ENCODE measurements around the gene PTPRD.

PTPRD gene

DNA sequence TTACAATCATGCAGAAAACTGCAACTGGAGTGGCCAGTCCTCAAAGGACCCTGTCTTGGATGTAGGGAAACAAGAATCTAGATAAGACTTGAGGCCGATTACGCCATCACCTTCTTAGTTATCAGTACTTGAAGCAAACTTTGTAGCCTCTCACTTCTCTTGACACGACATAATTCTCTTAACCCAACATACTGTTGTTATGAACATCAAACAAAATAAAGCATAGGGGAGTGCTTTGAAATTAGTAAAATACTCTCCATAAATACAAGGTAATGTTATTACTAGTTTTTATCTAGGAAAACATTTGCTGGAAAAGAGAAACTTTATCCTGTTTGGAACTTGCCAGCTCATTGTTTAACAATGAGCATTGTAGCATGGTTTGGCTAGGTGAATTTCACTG is 2238.3 kb downstream of the PTPRD start:
- Histone ChIP-seq H3K36me3 (ENCODE audit: control insufficient read depth, insufficient read depth, low read length) (no peaks in the 10 kb centered on the region), H3K9ac (ENCODE audit: low read depth, low read length) (no peak overlapping the region), H3K27me3 (ENCODE audit: control insufficient read depth, insufficient read depth, low read length) (no peaks in the 10 kb centered on the region), H3K4me1 (ENCODE audit: control insufficient read depth, insufficient read depth, low read length) (no peaks in the 10 kb centered on the region), H3K9me3 (ENCODE audit: control insufficient read depth, insufficient read depth, low read length) (no peaks in the 10 kb centered on the region), H3K4me3 (ENCODE audit: low read depth, low read length) (no peak overlapping the region)

GRCh38 chr9:8371686-8372085 is 2241.1 kb downstream of the PTPRD start:
- H3K4me3 ChIP-seq (ENCODE audit: low read depth, low read length): no peak overlapping the region
- no peak overlapping the region for H3K9ac ChIP-seq (ENCODE audit: low read depth, low read length)
- no peaks in the 10 kb centered on the region for H3K27me3 ChIP-seq (ENCODE audit: control insufficient read depth, insufficient read depth, low read length)
- H3K9me3 ChIP-seq (ENCODE audit: control insufficient read depth, insufficient read depth, low read length): no peaks in the 10 kb centered on the region
- H3K36me3 ChIP-seq (ENCODE audit: control insufficient read depth, insufficient read depth, low read length): no peaks in the 10 kb centered on the region
- H3K4me1 ChIP-seq (ENCODE audit: control insufficient read depth, insufficient read depth, low read length): no peaks in the 10 kb centered on the region

GRCh38 chr9:8366161-8366926 is 2246.5 kb downstream of the PTPRD start:
- no peak overlapping the region for H3K9ac ChIP-seq (ENCODE audit: low read depth, low read length)
- H3K4me1 ChIP-seq (ENCODE audit: control insufficient read depth, insufficient read depth, low read length): no peaks in the 10 kb centered on the region

GRCh38 chr9:8365466-8366160 is 2247.2 kb downstream of the PTPRD start:
- Histone ChIP-seq H3K9ac (ENCODE audit: low read depth, low read length) (no peak overlapping the region), H3K9me3 (ENCODE audit: control insufficient read depth, insufficient read depth, low read length) (no peaks in the 10 kb centered on the region), H3K36me3 (ENCODE audit: control insufficient read depth, insufficient read depth, low read length) (no peaks in the 10 kb centered on the region), H3K4me3 (ENCODE audit: low read depth, low read length) (no peak overlapping the region), H3K4me1 (ENCODE audit: control insufficient read depth, insufficient read depth, low read length) (no peaks in the 10 kb centered on the region), H3K27me3 (ENCODE audit: control insufficient read depth, insufficient read depth, low read length) (no peaks in the 10 kb centered on the region)

More at GRCh38 chr9:8366161-8366926, 2246.5 kb downstream of the PTPRD start:
- Histone ChIP-seq H3K4me3 (ENCODE audit: low read depth, low read length) (no peak overlapping the region), H3K9me3 (ENCODE audit: control insufficient read depth, insufficient read depth, low read length) (no peaks in the 10 kb centered on the region), H3K36me3 (ENCODE audit: control insufficient read depth, insufficient read depth, low read length) (no peaks in the 10 kb centered on the region), H3K27me3 (ENCODE audit: control insufficient read depth, insufficient read depth, low read length) (no peaks in the 10 kb centered on the region)

DNA sequence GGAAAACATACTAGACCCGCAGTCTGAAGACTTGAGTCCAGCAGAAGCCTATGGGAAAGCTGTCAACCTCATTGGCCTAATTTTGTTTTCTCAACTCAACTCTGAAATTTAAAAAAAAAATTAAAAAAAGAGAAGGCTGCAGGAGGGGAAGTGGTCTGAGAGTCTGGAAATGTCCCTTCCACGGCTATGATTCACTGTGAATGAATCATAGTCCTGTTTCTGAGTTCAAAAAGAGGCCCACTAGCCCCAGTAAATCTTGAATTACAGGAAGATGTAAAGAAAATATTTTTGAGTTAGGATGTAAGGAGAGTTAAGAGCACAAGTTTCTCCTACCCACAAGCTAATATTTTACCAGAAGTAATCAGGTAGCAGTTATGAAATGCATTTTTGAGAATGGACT is 2247.8 kb downstream of the PTPRD start:
- H3K9me3 ChIP-seq (ENCODE audit: control insufficient read depth, insufficient read depth, low read length): no peaks in the 10 kb centered on the region
- no peak overlapping the region for H3K4me3 ChIP-seq (ENCODE audit: low read depth, low read length)
- H3K4me1 ChIP-seq (ENCODE audit: control insufficient read depth, insufficient read depth, low read length): no peaks in the 10 kb centered on the region
- H3K9ac ChIP-seq (ENCODE audit: low read depth, low read length): no peak overlapping the region
- H3K36me3 ChIP-seq (ENCODE audit: control insufficient read depth, insufficient read depth, low read length): no peaks in the 10 kb centered on the region
- H3K27me3 ChIP-seq (ENCODE audit: control insufficient read depth, insufficient read depth, low read length): no peaks in the 10 kb centered on the region

DNA sequence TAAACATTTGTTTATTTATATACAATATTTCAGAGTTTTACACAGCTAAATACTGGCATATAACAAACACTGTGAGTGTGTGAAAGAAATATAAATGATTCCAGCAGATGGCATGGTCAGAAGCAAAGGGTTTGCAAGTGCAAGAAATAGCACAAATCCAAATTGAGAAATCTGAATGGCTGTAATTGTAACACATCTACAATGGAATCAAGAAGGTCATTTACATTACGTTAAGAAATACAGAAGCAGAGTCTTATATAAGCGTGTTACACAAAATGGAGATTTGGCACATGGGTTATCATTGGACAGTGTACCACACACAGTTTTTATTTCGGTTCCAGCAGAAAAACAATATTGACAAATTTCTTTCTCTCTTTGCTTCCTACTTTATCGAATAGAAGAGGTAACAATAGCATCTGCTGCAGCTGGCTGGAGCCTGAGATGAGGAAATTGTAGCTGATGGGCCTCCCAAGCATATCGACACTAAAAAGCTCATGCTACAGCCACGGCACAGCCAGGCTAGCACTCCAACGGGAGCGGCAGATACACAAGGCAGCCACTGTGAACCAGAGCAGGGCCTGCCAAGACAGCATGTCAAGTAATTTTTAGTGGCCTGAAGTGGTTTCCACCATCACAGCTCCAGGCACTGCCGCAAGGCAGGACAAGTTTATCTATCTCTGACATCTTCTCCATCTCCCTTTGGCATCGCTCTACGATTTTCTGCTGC is 2248.6 kb downstream of the PTPRD start:
- no peaks in the 10 kb centered on the region for H3K27me3 ChIP-seq (ENCODE audit: control insufficient read depth, insufficient read depth, low read length)
- no peaks in the 10 kb centered on the region for H3K9me3 ChIP-seq (ENCODE audit: control insufficient read depth, insufficient read depth, low read length)
- no peak overlapping the region for H3K4me3 ChIP-seq (ENCODE audit: low read depth, low read length)
- H3K9ac ChIP-seq (ENCODE audit: low read depth, low read length): no peak overlapping the region
- no peaks in the 10 kb centered on the region for H3K36me3 ChIP-seq (ENCODE audit: control insufficient read depth, insufficient read depth, low read length)
- no peaks in the 10 kb centered on the region for H3K4me1 ChIP-seq (ENCODE audit: control insufficient read depth, insufficient read depth, low read length)

- no peaks in the 10 kb centered on the region for H3K9me3 ChIP-seq (ENCODE audit: control insufficient read depth, insufficient read depth, low read length)
Measured at GRCh38 chr9:8362250-8362649, 2250.6 kb downstream of the PTPRD start.

DNA sequence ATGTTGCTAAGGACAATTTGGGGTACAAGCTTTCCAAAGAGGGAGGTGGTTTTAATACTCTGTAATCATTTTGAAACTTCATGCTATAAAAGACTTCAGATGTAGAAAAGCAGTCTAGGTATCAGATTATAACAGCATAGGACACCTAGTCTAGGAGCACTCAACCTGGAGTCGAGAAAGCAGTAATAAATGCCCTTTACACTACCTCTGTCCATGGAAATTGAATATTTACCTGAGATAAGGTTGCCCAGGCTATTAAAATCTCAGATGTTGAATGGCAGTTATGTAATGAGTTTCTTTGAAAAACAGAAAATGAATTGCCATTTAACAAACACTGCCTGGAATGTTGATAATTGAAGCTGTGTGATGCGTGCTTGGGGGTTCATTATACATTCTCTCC is 2251.4 kb downstream of the PTPRD start:
- no peaks in the 10 kb centered on the region for H3K4me1 ChIP-seq (ENCODE audit: control insufficient read depth, insufficient read depth, low read length)
- H3K9me3 ChIP-seq (ENCODE audit: control insufficient read depth, insufficient read depth, low read length): no peaks in the 10 kb centered on the region
- H3K9ac ChIP-seq (ENCODE audit: low read depth, low read length): no peak overlapping the region
- no peaks in the 10 kb centered on the region for H3K27me3 ChIP-seq (ENCODE audit: control insufficient read depth, insufficient read depth, low read length)
- no peak overlapping the region for H3K4me3 ChIP-seq (ENCODE audit: low read depth, low read length)
- H3K36me3 ChIP-seq (ENCODE audit: control insufficient read depth, insufficient read depth, low read length): no peaks in the 10 kb centered on the region

More at GRCh38 chr9:8362250-8362649, 2250.6 kb downstream of the PTPRD start:
- H3K4me3 ChIP-seq (ENCODE audit: low read depth, low read length): no peak overlapping the region
- H3K27me3 ChIP-seq (ENCODE audit: control insufficient read depth, insufficient read depth, low read length): no peaks in the 10 kb centered on the region
- no peaks in the 10 kb centered on the region for H3K4me1 ChIP-seq (ENCODE audit: control insufficient read depth, insufficient read depth, low read length)
- H3K36me3 ChIP-seq (ENCODE audit: control insufficient read depth, insufficient read depth, low read length): no peaks in the 10 kb centered on the region
- H3K9ac ChIP-seq (ENCODE audit: low read depth, low read length): no peak overlapping the region

DNA sequence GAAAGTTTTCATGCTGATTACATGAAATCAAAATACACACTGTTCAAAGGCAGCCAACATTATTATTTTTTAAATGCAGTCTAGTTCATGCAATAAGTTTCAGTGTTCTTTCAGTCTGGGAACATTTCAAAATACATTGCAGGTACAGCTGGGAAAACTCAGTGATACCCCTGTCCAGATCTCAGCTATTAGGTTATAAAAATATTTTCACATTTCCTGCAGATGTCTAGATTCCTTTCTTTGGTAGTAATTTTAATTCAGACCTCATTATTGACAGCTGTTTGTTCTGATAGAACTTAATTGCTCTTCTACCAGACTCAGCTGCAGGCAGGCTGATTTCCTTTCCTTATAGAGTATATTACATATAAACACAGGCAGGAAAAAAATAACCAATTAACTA is 2256.4 kb downstream of the PTPRD start:
- Histone ChIP-seq H3K4me3 (ENCODE audit: low read depth, low read length) (no peak overlapping the region), H3K36me3 (ENCODE audit: control insufficient read depth, insufficient read depth, low read length) (no peaks in the 10 kb centered on the region), H3K27me3 (ENCODE audit: control insufficient read depth, insufficient read depth, low read length) (no peaks in the 10 kb centered on the region), H3K9ac (ENCODE audit: low read depth, low read length) (no peak overlapping the region), H3K9me3 (ENCODE audit: control insufficient read depth, insufficient read depth, low read length) (no peaks in the 10 kb centered on the region), H3K4me1 (ENCODE audit: control insufficient read depth, insufficient read depth, low read length) (no peaks in the 10 kb centered on the region)

DNA sequence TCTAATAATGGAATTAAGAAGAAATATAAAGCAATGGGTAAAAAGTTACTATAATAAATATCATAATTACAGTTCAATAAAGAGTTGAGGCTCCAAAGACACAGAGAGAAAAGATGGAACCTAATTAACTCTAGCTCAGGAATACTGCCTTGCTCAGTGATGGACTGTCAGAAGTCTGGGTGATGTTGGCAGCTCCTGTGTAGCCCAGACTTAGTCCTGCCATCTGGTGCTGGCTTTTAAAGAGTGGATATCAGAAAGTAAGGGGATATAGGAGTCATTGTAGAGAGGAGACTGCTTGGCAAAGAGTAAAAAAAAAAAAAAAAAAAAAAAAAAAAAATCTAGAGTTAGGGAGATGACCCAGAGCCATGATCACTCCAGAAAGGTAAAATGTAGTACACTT is 2261.4 kb downstream of the PTPRD start:
- Histone ChIP-seq H3K9me3 (ENCODE audit: control insufficient read depth, insufficient read depth, low read length) (no peaks in the 10 kb centered on the region), H3K27me3 (ENCODE audit: control insufficient read depth, insufficient read depth, low read length) (no peaks in the 10 kb centered on the region), H3K4me3 (ENCODE audit: low read depth, low read length) (no peak overlapping the region), H3K36me3 (ENCODE audit: control insufficient read depth, insufficient read depth, low read length) (no peaks in the 10 kb centered on the region), H3K4me1 (ENCODE audit: control insufficient read depth, insufficient read depth, low read length) (no peaks in the 10 kb centered on the region), H3K9ac (ENCODE audit: low read depth, low read length) (no peak overlapping the region)

GRCh38 chr9:8349901-8350300 is 2262.9 kb downstream of the PTPRD start:
- H3K27me3 ChIP-seq (ENCODE audit: control insufficient read depth, insufficient read depth, low read length): no peaks in the 10 kb centered on the region
- no peaks in the 10 kb centered on the region for H3K36me3 ChIP-seq (ENCODE audit: control insufficient read depth, insufficient read depth, low read length)
- H3K9me3 ChIP-seq (ENCODE audit: control insufficient read depth, insufficient read depth, low read length): no peaks in the 10 kb centered on the region
- no peaks in the 10 kb centered on the region for H3K4me1 ChIP-seq (ENCODE audit: control insufficient read depth, insufficient read depth, low read length)
- H3K4me3 ChIP-seq (ENCODE audit: low read depth, low read length): no peak overlapping the region
- no peak overlapping the region for H3K9ac ChIP-seq (ENCODE audit: low read depth, low read length)
